ENCODE measurements around the gene GRIN2B. TPM values are rescaled to one million over a fixed set of nuclear protein-coding genes. Genes with fewer than 3 reads are reported as not detected.

GRIN2B gene
- not detected in 2 replicates for total RNA-seq (2014; rRNA removed; shearing (Covaris generic))

GRCh38 chr12:13981296-13981962, at the start of gene GRIN2B:
Gene GRIN2B (minus strand): TSS chr12:13981602. CDS start chr12:13866208, 115,394 bp downstream.
- no peak for DNase-seq (ENCODE audit: low spot score)

GRCh38 chr12:14026537-14026936, 45.1 kb upstream of the GRIN2B start:
- DNase-seq (ENCODE audit: low spot score), result no peak

DNA sequence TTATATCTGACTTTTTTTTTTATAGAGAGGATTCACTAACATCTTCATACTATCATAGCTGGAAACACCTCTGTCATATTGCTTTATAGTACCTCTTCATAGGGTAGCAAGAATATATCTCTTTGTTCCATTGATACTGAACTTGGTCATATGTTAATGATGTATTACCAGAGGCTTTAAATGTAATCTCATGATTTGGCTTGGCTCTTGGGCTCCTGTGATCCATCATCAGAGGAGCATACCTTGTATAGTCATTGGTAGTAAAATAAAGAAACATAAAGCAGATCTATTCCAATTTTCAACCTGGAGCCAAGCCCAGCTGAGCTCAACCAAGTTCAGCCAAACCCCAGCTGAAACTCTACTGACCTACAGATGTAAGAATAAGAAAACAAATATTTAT, 43.2 kb upstream of the GRIN2B start:
- no peak for DNase-seq (ENCODE audit: low spot score)

GRCh38 chr12:14018080-14018479, 36.7 kb upstream of the GRIN2B start:
- DNase-seq (ENCODE audit: low spot score), result no peak

GRCh38 chr12:14010989-14011388, 29.6 kb upstream of the GRIN2B start:
- DNase-seq (ENCODE audit: low spot score), result no peak

DNA sequence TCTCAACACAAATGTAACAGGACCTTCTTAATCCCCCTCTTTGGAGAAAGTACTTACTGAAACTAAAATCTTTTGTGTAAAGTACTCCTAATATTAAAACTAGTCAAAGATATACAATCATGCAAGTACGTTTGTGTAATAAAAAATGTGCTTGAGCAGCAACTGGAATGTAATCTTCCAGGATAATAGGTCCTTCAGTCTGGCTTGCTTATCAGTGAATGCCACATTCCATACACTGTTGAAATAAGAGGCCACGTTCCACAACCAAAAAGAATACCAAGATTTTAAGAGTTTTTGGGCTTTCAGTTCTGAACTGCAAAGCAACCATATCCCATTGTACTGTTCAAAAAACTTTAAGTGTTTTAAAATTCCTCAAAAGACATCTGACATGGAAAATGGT, 26.2 kb upstream of the GRIN2B start:
- DNase-seq (ENCODE audit: low spot score), result no peak

- no peak for DNase-seq (ENCODE audit: low spot score)
Measured at GRCh38 chr12:13992585-13992984, 11.2 kb upstream of the GRIN2B start.

DNA sequence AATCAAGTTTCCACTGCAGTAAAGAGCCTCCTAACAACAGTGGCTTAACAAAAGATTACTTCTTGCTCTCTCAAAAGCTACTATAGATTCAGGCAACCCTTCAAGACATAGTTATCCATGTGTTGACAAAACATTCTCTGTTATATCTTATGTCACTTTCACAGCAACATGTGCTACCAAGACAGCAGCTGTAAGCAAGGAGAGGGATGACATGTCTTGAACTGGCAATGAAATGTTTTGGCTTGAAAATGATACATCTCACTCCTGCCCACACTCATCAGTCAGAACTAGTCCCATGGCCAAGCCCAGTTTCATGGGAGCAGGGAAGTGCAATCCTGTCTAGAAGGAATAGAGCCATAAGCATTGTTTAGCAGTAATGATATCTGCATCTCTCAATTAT, 10.7 kb upstream of the GRIN2B start:
- DNase-seq (ENCODE audit: low spot score), result no peak

- no peak for DNase-seq (ENCODE audit: low spot score)
Measured at GRCh38 chr12:13986031-13986430, 4.6 kb upstream of the GRIN2B start.

DNA sequence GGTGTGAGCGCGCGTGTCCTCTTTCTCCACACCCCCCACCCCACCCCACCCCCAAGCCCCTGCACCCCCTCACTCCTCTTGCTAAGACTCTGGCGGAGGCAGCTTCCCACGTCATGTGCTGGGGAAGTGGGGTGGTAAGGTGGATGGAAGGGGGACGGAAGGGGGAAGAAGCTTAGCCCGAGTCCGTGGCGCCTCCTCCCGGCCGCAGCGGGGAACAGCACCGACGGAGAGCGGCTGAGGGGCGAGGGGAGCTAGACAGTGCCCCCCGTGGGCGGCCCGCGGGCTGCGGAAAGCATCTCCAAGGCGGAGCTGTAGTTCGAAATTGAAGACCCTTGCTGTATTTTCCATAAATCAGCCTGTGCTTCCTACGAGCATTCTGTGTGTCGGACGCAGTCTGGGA, 588 bp upstream of the GRIN2B start:
- no peak for DNase-seq (ENCODE audit: low spot score)

DNA sequence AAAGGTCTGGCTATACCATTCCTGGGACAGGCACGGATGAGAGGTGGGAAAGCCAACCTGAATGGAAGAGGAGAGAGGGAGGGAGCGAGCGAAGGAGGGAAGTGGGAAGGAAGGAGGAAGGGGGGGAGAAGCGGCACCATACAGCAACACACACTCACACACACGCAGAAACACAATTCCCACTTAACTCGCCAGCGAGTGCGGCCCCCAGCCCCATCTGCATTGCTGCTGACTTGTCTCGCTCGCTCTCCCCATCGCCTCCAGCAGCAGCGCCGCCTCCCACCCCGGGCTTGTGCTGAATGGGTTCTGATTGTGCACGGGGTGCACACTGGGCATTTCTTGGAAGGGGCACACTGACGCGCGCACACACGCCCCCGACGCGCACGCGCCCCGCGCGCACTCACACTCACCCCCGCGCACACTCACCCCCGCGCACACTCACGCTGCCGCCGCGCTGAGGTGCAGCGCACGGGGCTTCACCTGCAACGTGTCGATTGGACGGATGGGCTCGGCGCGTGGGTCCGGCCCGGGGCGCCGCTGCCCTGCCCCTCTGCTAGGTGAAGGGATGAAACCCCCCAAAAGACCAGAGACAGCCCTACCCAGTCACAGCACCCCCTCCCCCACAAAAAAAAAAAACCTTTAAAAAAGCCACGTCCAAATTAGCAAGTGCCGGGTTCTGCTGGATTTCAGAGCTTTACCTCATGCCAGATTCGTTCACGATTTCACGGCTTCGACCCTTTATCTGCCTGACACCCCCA, 685 bp downstream of the GRIN2B start:
- no peak for DNase-seq (ENCODE audit: low spot score)

- DNase-seq (ENCODE audit: low spot score), result no peak
Measured at GRCh38 chr12:13979772-13980378, 1.5 kb downstream of the GRIN2B start.

DNA sequence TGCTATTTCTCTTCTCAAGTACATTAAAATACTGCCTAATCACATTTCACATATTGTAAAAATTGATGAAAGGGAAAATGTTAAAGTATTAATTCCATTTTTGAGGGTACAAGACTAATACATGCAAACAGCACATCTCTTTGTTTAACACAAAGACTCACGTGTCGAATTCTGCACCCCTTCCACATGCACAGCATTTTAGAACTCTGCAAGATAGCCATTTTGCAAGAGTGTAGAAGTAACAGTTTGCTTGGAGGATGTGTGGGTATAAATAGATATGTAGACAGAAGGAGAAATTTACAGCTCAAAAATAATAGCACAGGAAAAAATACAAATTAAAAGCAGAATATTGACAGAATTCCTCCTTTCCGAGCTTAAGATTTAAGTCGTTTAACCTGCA, 2.5 kb downstream of the GRIN2B start:
- no peak for DNase-seq (ENCODE audit: low spot score)

DNA sequence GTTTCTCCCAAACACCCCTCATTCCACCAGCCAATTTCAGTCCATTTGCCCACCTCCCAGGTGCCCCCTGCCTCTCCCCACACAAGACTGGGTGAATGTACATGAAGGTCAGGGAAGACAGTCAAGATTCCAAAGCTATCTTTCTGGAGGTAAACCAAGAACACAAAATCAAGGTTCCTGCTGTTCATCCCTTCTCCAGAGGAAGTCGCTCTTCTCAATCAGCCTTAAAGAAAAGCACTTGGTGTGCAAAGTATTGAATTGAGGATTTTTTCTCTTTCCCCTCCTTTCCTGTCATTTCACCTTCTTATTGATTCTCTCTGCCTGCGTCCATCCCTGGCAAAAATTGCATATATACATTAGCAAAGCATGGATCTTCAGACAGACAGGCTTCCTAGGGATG, 4.5 kb downstream of the GRIN2B start:
- no peak for DNase-seq (ENCODE audit: low spot score)

- DNase-seq (ENCODE audit: low spot score), result no peak
Measured at GRCh38 chr12:13976028-13976584, 5.3 kb downstream of the GRIN2B start.

DNA sequence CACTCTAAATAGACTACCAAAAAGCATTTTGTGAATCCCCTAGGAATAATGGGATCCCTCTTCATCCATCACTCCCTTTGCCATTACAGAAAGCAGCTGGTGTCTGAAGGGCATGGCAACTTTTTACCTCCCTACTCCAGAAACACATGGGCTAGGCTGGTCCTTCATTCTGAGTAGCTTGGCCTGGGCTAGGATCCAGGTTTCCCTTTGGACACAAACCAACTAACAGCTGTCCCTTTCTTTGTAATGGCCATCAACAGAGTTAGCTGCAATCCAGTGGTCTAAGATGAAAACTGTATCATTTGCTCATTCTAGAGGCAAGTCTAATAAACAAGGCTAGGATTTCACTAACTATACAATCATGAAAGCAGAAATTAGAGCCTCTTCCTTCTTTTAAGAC, 7.4 kb downstream of the GRIN2B start:
- DNase-seq (ENCODE audit: low spot score), result no peak

DNA sequence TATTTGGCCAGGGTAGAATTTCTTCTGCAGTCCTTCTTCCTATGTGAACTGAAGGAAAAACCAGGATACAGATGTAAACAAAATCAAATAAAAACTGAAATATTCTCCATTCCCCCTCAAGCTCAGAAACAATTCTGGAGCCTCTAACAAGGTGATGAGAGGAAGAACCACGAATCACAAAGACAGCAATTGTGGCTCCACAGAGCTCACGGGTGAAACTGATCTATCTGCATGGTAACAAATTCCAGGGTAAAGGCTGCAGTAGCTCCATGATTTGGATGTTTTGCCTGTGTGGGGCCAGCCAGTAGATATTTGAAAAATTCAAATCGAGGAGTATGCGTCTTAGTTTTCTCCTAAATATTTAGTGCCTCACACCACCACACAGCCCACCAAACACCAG, 10.6 kb downstream of the GRIN2B start:
- DNase-seq (ENCODE audit: low spot score), result no peak

DNA sequence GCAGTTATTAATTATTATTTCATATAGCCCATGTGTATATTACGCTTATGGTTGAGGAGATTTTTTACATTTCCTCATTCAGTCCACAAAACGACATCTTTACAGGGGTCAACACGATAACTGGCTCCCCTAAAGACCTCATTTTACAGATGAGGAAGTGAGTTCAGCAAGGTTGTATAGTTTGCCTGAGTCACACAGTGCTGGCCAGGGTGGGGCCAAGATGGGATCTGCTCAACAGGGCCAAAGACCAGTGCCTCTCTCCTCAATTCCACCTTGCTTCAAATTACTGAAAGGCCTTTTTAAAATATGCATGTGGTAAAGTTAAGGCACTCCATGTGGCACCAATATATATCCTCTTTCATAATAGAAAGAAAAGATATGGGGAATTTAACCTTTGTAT, 13.1 kb downstream of the GRIN2B start:
- no peak for DNase-seq (ENCODE audit: low spot score)

- DNase-seq (ENCODE audit: low spot score), result no peak
Measured at GRCh38 chr12:13964666-13965065, 16.7 kb downstream of the GRIN2B start.

- DNase-seq (ENCODE audit: low spot score), result peak; percentile 20
Measured at GRCh38 chr12:13962699-13963098, 18.7 kb downstream of the GRIN2B start.

DNA sequence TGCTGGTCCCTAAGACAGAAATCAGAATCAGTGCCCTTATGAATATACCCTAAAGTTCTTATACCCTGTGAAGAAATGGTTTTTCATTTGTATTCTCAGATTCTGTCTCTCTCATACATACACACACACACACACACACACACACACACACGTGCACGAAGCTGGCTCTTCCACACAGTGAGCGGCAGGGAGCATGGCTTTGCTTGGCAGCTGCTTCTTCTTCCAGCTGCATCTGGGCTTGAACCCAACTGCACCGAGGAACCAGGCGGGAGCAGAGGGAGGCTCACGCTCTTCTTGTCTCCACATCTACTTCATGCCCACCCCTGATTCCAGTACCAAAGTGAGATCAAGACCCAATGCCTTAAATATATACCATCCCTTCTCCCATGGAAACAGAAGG, 19.4 kb downstream of the GRIN2B start:
- no peak for DNase-seq (ENCODE audit: low spot score)

DNA sequence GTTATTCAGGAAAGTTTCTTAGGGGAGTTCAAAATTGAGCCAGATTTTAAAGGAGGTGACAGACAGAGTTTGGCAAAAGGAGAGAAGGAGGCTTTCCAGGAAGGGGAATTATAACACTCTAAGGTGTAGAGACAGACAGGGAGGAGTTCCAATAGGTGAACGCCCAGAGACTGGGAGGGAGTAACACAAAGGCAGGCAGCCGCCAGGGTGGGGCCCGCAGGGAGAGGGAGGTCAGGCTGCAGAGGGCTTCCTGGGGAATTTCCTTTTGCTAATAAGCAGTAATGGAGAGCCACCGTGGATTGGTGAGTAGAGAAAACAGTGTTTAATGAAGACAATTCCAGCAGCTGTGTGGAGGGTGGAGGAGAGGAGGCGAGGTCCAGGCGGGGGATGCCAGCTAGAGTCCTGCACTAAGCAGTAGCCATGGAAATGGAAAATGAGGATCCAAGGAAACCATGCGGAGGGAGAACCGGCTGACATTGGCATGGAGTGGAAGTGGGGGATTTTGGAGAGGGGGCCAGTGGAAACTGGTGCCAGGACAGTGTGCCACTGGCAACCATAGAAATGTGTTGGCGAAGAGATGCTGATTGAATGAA, 22.2 kb downstream of the GRIN2B start:
- DNase-seq (ENCODE audit: low spot score), result no peak
